GM23338 (cell line): ENCODE results near the gene PEX11A. TPM values are rescaled to one million over a fixed set of nuclear protein-coding genes. Genes with fewer than 3 reads are reported as not detected.

ENCODE experiments used
- ATAC-seq: fragments of 200-7000 bp; cut with Tn5 transposase; 3 replicates; pipeline ENCODE4 v1.9.1; 2020
- DNase-seq: peaks from one replicate; pipeline ENCODE4 v3.0.0-alpha.2; 2015; ENCODE audit warnings: low spot score
- H2AFZ ChIP-seq: fragments of 200-600 bp; sonication (generic); 2 replicates; pipeline ENCODE4 v1.8.0; 2016; ENCODE audit warnings: antibody characterized with exemption, mild to moderate bottlenecking, moderate library complexity
- H3F3A ChIP-seq: fragments of 200-600 bp; sonication (generic); replicated peaks from 2 replicates; pipeline ENCODE4 v1.8.0; 2017; ENCODE audit warnings: antibody characterized with exemption, mixed run types, low read depth
- H3K27ac ChIP-seq: fragments of 200-600 bp; sonication (generic); 2 replicates; pipeline ENCODE4 v1.6.1; 2016; ENCODE audit warnings: low read depth
- H3K27me3 ChIP-seq: fragments of 200-600 bp; sonication (generic); 2 replicates; pipeline ENCODE4 v1.8.0; 2016; ENCODE audit warnings: mild to moderate bottlenecking, mixed run types, moderate library complexity; ENCODE audit not compliant: insufficient read depth
- H3K36me3 ChIP-seq: fragments of 200-600 bp; sonication (generic); 2 replicates; pipeline ENCODE4 v1.8.0; 2016; ENCODE audit warnings: mild to moderate bottlenecking; ENCODE audit not compliant: insufficient read depth
- H3K4me1 ChIP-seq: fragments of 200-600 bp; sonication (generic); 2 replicates; pipeline ENCODE4 v1.8.0; 2016; ENCODE audit warnings: mild to moderate bottlenecking, moderate library complexity; ENCODE audit not compliant: insufficient read depth
- H3K4me2 ChIP-seq: fragments of 200-600 bp; sonication (generic); 2 replicates; pipeline ENCODE4 v1.7.1; 2017; ENCODE audit warnings: mixed run types
- H3K4me3 ChIP-seq: fragments of 200-600 bp; sonication (generic); 2 replicates; pipeline ENCODE4 v1.6.1; 2016; ENCODE audit warnings: mixed run types
- H3K79me2 ChIP-seq: fragments of 200-600 bp; sonication (generic); replicated peaks from 2 replicates; pipeline ENCODE4 v1.8.0; 2017; ENCODE audit warnings: mild to moderate bottlenecking; ENCODE audit not compliant: insufficient read depth
- H3K9me2 ChIP-seq: fragments of 200-600 bp; sonication (generic); 2 replicates; pipeline ENCODE4 v1.8.0; 2017; ENCODE audit not compliant: insufficient read depth
- H4K20me1 ChIP-seq: fragments of 200-600 bp; sonication (generic); replicated peaks from 2 replicates; pipeline ENCODE4 v1.8.0; 2017; ENCODE audit warnings: mild to moderate bottlenecking; ENCODE audit not compliant: insufficient read depth
- H3K27ac Mint-ChIP-seq: 2 replicates; pipeline ENCODE4 v1.8.0; 2020; ENCODE audit warnings: inconsistent platforms, mild to moderate bottlenecking, moderate library complexity, mixed read lengths
- H3K27me3 Mint-ChIP-seq: 3 replicates; pipeline ENCODE4 v1.8.0; 2022; ENCODE audit warnings: low read depth, mild to moderate bottlenecking, moderate library complexity, mixed read lengths, inconsistent platforms; ENCODE audit not compliant: insufficient read depth, poor library complexity
- H3K36me3 Mint-ChIP-seq: 3 replicates; pipeline ENCODE4 v1.8.0; 2021; ENCODE audit warnings: low read depth, mild to moderate bottlenecking, inconsistent platforms, moderate library complexity, mixed read lengths
- H3K4me1 Mint-ChIP-seq: 3 replicates; pipeline ENCODE4 v1.8.0; 2020; ENCODE audit warnings: mild to moderate bottlenecking, inconsistent platforms, mixed read lengths
- H3K4me3 Mint-ChIP-seq: 3 replicates; pipeline ENCODE4 v1.8.0; 2021; ENCODE audit warnings: moderate library complexity, mild to moderate bottlenecking, inconsistent platforms, mixed read lengths
- H3K9me3 Mint-ChIP-seq: 3 replicates; pipeline ENCODE4 v1.8.0; 2020; ENCODE audit warnings: moderate library complexity, mild to moderate bottlenecking, inconsistent platforms, mixed read lengths
- EZH2 ChIP-seq: fragments of 200-600 bp; sonication (generic); IDR thresholded peaks from one replicate; pipeline ENCODE4 v1.8.0; 2017; ENCODE audit warnings: antibody characterized with exemption, mild to moderate bottlenecking, low read depth; ENCODE audit not compliant: unreplicated experiment
- EZH2phosphoT487 ChIP-seq: fragments of 200-600 bp; sonication (generic); IDR thresholded peaks from one replicate; pipeline ENCODE4 v1.8.1; 2018; ENCODE audit warnings: antibody characterized with exemption; ENCODE audit not compliant: unreplicated experiment
- JUNB ChIP-seq: IDR thresholded peaks from one replicate; pipeline ENCODE4 v1.6.1; 2016; ENCODE audit warnings: antibody characterized with exemption; ENCODE audit not compliant: unreplicated experiment
- NANOG ChIP-seq: IDR thresholded peaks from 2 replicates; pipeline ENCODE4 v1.6.1; 2016; ENCODE audit warnings: antibody characterized with exemption, borderline replicate concordance
- POLR2AphosphoS5 ChIP-seq: IDR thresholded peaks from 2 replicates; pipeline ENCODE4 v1.6.1; 2016; ENCODE audit warnings: antibody characterized with exemption, low read depth
- STAT1 ChIP-seq: IDR thresholded peaks from one replicate; pipeline ENCODE4 v1.6.1; 2016; ENCODE audit warnings: antibody characterized with exemption; ENCODE audit not compliant: unreplicated experiment
- ZNF114 ChIP-seq: fragments of 250-450 bp; sonication (Bioruptor Pico); IDR thresholded peaks from 2 replicates; pipeline ENCODE4 v1.5.0; 2020; ENCODE audit warnings: mild to moderate bottlenecking, moderate library complexity
- ZNF331 ChIP-seq: fragments of 250-450 bp; sonication (Bioruptor Pico); IDR thresholded peaks from 2 replicates; pipeline ENCODE4 v1.5.0; 2020; ENCODE audit warnings: low read depth, mild to moderate bottlenecking, moderate library complexity
- polyA plus RNA-seq: library from polyadenylated mRNA; unstranded; fragments of >200 nt; fragmentation: Nextera tagmentation; extraction: Ambion mirVana; gene quantifications from 2 replicates; pipeline ENCODE4 v1.2.1, GENCODE V29; 2016
- total RNA-seq: library from RNA; depleted of rRNA; stranded (reverse); fragments of >200 nt; shearing (Covaris generic); gene quantifications from 2 replicates; pipeline ENCODE4 v1.2.3, GENCODE V29; 2014
- TF ChIP-seq, protein P1 (sequence below): IDR thresholded peaks from 2 replicates; pipeline ENCODE4 v1.6.1; 2016; ENCODE audit warnings: antibody characterized with exemption
- TF ChIP-seq, protein P2 (sequence below): IDR thresholded peaks from one replicate; pipeline ENCODE4 v1.6.1; 2018; ENCODE audit warnings: antibody characterized with exemption; ENCODE audit not compliant: unreplicated experiment
- TF ChIP-seq, protein P3 (sequence below), 2 experiments: fragments of 200-600 bp in 1 of 2; sonication (generic) in 1 of 2; conservative IDR thresholded peaks; 2 replicates each; pipeline versions ENCODE4 v1.5.1 to v1.6.1; 2016 to 2017; ENCODE audit warnings: antibody characterized with exemption in 2 of 2, low read depth in 2 of 2, mild to moderate bottlenecking in 2 of 2, moderate library complexity in 1 of 2

PEX11A gene
- total and polyA plus RNA-seq, 2 experiments from 2014 or later = 2.1 to 4.8 TPM

DNA sequence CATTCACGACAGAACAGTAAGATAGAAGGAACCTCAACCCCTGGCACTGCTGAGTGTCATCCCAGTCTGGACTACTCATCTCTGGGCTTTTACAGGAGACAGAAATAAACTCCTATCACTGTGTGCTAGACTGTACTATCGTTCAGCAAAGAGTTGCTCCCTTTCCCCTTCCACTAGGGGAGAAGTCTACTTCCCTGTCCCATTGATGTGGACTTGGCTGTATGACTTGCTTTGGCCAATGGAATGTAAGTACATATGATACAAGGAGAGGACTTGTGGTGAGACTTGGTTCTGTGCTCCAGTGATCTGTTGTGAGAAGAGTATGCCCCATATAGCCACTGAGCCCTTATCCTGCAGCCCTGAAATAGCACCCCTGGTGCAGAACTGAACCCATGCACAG, 30.0 kb downstream of the PEX11A start:
- no peak for DNase-seq
- no peak for TF ChIP-seq EZH2
- no peak for TF ChIP-seq ZNF114 (CRISPR knock-in tag)
- H3K27ac ChIP-seq = no peak overlapping the region
- H3K9me3 Mint-ChIP-seq = no peaks in the 10 kb centered on the region; the same call in 2 of the 3 replicates
- H3K27ac Mint-ChIP-seq = no peak overlapping the region
- no peaks in the 10 kb centered on the region for H3F3A ChIP-seq
- no peak for ATAC-seq
- H3K4me1 Mint-ChIP-seq = peaks cover 19% of the 10 kb centered on the region
- H3K4me3 ChIP-seq = no peak overlapping the region
- no peaks in the 10 kb centered on the region; the same call in 2 of the 3 replicates for H3K36me3 Mint-ChIP-seq
- H3K36me3 ChIP-seq = no peaks in the 10 kb centered on the region
- H4K20me1 ChIP-seq = no peaks in the 10 kb centered on the region
- peaks cover 8% of the 10 kb centered on the region for H3K4me1 ChIP-seq
- H3K4me3 Mint-ChIP-seq = no peak overlapping the region
- no peaks in the 10 kb centered on the region for H3K79me2 ChIP-seq
- H3K27me3 ChIP-seq = peaks cover 14% of the 10 kb centered on the region
- H3K27me3 Mint-ChIP-seq = peaks cover 15% of the 10 kb centered on the region
- H3K9me2 ChIP-seq = no peaks in the 10 kb centered on the region
- H3K4me2 ChIP-seq = no peak overlapping the region
- no peak overlapping the region for H2AFZ ChIP-seq

DNA sequence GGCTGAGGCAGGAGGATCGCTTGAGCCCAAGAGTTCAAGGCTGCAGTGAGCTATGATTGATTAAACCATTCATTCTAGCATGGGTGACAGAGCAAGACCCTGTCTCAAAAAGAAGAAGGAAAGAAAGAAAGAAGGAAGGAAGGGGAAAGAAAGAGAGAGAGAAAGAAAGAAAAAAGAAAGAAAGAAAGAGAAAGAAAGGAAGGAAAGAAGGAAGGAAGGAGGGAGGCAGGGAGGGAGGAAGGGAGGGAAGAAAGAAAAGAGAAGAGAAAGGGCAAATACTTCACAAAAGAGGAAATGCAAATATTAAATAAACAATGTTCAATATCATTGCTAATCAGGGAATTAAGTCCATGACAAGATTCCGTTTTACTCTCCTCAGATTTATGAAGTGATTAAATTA, 31.3 kb downstream of the PEX11A start:
- TF ChIP-seq ZNF331 (CRISPR knock-in tag) (no peak), POLR2AphosphoS5 (no peak), NANOG (no peak)
- no peak overlapping the region for H3K27ac Mint-ChIP-seq
- no peak for ATAC-seq
- peaks cover 16% of the 10 kb centered on the region for H3K4me1 Mint-ChIP-seq
- Histone ChIP-seq H3K27me3 (peaks cover 3% of the 10 kb centered on the region), H2AFZ (no peak overlapping the region), H3K79me2 (peaks cover 5% of the 10 kb centered on the region; the same call in 1 of the 2 replicates), H3K4me2 (no peak overlapping the region), H4K20me1 (no peaks in the 10 kb centered on the region), H3K9me2 (no peaks in the 10 kb centered on the region), H3K4me3 (no peak overlapping the region), H3F3A (no peaks in the 10 kb centered on the region), H3K4me1 (peaks cover 1% of the 10 kb centered on the region; the same call in 1 of the 2 replicates), H3K27ac (no peak overlapping the region), H3K36me3 (no peaks in the 10 kb centered on the region)
- DNase-seq = no peak
- peaks cover 4% of the 10 kb centered on the region; the same call in 1 of the 3 replicates for H3K36me3 Mint-ChIP-seq
- H3K27me3 Mint-ChIP-seq = peaks cover 8% of the 10 kb centered on the region
- no peak overlapping the region for H3K4me3 Mint-ChIP-seq
- H3K9me3 Mint-ChIP-seq = no peaks in the 10 kb centered on the region; the same call in 2 of the 3 replicates

DNA sequence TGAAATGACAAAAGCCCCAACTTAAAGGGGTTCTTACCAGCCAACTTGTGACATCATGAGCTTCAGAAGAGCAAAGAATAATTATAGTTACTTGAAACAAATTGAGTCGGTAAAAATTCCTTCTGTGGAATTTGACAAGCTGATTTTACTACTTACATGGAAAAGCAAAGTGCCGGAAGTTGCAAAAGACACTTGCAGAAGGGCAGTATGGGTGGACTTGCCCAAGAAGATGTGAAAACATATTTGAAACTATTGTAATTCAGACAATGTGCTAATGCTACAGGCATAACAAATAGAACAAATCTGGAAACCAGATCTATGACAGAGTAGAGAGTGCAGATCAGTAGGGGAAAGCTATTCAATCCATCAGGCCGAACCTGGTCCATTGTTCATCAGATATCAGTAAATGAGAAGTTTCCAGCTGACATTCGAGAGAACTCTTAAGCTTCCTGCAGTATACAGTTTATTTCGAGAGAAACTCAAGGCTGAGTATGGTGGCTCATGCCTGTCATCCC, 32.8 kb downstream of the PEX11A start:
- Mint-ChIP-seq H3K27ac (no peak overlapping the region), H3K27me3 (peaks cover 8% of the 10 kb centered on the region), H3K9me3 (no peaks in the 10 kb centered on the region; the same call in 2 of the 3 replicates), H3K4me3 (no peak overlapping the region), H3K4me1 (peaks cover 14% of the 10 kb centered on the region), H3K36me3 (peaks cover 4% of the 10 kb centered on the region; the same call in 1 of the 3 replicates)
- ATAC-seq (no peak), DNase-seq (no peak)
- Histone ChIP-seq H3K36me3 (no peaks in the 10 kb centered on the region), H4K20me1 (no peaks in the 10 kb centered on the region; the same call in 1 of the 2 replicates), H3K9me2 (no peaks in the 10 kb centered on the region), H3F3A (no peaks in the 10 kb centered on the region), H3K27ac (no peak overlapping the region), H3K79me2 (peaks cover 16% of the 10 kb centered on the region), H2AFZ (no peak overlapping the region), H3K27me3 (no peaks in the 10 kb centered on the region), H3K4me1 (peaks cover 5% of the 10 kb centered on the region; the same call in 1 of the 2 replicates), H3K4me2 (no peak overlapping the region), H3K4me3 (no peak overlapping the region)
- TF ChIP-seq POLR2AphosphoS5 (no peak), NANOG (no peak), EZH2phosphoT487 (no peak), JUNB (no peak), ZNF114 (CRISPR knock-in tag) (no peak), STAT1 (no peak)
- TF ChIP-seq, protein P1, sequence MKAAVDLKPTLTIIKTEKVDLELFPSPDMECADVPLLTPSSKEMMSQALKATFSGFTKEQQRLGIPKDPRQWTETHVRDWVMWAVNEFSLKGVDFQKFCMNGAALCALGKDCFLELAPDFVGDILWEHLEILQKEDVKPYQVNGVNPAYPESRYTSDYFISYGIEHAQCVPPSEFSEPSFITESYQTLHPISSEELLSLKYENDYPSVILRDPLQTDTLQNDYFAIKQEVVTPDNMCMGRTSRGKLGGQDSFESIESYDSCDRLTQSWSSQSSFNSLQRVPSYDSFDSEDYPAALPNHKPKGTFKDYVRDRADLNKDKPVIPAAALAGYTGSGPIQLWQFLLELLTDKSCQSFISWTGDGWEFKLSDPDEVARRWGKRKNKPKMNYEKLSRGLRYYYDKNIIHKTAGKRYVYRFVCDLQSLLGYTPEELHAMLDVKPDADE = no peak
- TF ChIP-seq, protein P2, sequence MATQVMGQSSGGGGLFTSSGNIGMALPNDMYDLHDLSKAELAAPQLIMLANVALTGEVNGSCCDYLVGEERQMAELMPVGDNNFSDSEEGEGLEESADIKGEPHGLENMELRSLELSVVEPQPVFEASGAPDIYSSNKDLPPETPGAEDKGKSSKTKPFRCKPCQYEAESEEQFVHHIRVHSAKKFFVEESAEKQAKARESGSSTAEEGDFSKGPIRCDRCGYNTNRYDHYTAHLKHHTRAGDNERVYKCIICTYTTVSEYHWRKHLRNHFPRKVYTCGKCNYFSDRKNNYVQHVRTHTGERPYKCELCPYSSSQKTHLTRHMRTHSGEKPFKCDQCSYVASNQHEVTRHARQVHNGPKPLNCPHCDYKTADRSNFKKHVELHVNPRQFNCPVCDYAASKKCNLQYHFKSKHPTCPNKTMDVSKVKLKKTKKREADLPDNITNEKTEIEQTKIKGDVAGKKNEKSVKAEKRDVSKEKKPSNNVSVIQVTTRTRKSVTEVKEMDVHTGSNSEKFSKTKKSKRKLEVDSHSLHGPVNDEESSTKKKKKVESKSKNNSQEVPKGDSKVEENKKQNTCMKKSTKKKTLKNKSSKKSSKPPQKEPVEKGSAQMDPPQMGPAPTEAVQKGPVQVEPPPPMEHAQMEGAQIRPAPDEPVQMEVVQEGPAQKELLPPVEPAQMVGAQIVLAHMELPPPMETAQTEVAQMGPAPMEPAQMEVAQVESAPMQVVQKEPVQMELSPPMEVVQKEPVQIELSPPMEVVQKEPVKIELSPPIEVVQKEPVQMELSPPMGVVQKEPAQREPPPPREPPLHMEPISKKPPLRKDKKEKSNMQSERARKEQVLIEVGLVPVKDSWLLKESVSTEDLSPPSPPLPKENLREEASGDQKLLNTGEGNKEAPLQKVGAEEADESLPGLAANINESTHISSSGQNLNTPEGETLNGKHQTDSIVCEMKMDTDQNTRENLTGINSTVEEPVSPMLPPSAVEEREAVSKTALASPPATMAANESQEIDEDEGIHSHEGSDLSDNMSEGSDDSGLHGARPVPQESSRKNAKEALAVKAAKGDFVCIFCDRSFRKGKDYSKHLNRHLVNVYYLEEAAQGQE = no peak
- TF ChIP-seq, protein P3, sequence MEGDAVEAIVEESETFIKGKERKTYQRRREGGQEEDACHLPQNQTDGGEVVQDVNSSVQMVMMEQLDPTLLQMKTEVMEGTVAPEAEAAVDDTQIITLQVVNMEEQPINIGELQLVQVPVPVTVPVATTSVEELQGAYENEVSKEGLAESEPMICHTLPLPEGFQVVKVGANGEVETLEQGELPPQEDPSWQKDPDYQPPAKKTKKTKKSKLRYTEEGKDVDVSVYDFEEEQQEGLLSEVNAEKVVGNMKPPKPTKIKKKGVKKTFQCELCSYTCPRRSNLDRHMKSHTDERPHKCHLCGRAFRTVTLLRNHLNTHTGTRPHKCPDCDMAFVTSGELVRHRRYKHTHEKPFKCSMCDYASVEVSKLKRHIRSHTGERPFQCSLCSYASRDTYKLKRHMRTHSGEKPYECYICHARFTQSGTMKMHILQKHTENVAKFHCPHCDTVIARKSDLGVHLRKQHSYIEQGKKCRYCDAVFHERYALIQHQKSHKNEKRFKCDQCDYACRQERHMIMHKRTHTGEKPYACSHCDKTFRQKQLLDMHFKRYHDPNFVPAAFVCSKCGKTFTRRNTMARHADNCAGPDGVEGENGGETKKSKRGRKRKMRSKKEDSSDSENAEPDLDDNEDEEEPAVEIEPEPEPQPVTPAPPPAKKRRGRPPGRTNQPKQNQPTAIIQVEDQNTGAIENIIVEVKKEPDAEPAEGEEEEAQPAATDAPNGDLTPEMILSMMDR (conservative IDR thresholded peaks at IDR 0.05; ENCODE audit: low read depth in 2 of 2) = no peak
